ENCODE results near the gene ABCD3.

The ABCD3 gene

DNA sequence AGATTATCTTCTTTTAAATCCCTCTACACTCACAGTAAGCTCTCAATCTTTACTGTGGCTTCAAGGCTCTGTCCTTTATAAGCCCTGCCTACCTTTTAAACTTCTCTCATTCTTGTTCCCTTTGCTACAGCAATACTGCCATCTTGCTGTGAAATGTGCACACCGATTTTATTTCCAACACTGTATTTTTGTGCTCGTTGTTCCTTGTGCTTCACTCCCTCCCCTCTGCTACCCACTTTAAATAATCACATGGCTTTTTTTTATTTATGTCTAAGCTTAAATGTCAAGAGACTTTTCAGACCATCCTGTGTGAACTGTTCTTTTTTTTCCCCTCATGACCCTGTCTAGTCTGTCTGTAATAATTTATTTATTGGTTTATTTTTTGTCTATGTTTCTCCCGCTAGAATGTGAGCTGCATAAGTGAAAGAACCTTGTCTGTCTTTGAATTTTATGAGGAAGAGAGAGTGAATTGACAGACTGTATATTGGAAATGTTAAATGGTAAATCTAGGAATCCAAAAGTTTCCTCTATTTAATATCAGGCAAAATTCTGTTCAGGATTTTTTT, 45.7 kb downstream of the ABCD3 start:
- no peak for DNase-seq

DNA sequence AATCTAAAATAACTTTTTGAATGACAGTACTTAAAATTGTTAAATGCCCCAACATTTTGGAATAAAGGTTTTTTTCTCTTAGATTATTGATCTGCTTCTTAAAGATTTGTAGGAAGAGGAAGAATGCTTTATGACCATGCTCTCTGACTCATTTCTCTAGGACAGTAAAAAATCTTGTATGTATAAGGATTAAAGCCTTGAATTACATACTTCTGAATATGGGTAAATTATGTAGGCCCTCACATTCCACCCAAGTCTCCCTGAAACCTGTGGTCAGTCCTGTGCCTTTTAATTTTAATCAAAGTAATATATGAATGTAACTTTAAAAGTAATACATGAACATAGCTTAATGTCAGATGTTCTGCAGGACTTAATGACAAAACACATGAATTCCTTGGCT, 50.5 kb downstream of the ABCD3 start:
- no peak for DNase-seq

DNA sequence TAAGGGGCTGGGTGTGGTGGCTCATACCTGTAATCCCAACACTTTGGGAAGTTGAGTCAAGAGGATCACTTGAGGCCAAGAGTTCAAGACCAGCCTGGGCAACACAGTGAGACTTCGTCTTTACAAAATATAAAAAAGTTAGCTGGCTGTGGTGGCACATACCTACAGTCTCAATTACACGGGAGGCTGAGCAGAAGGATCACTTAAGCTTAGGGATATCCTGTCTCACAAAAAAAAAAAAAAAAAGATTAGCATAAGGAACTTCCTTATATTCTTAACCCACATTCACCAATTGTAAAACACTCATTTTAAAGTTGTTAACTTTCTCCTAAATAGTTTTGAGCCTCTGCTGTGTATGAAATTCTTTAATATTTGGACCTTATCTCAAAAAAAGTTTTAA, 53.1 kb downstream of the ABCD3 start:
- no peak for DNase-seq

DNA sequence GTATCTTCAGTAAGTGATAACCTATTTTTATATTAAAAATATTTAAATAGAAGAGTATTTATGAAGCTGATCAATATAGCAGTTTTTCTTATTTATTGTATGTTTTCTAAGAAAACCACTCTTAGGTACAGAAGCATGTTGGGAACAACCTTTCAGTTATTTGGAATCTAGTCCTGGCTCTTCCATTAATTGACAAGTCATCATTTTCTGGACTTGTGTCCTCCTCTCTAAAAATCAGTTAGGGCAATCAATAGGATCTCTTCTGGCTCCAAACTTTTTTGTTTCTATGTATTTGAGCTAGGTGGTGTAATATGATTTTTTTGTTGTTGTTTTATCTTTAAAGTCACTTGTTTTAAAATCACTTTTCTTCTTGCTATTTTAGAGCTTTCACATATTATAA, 57.0 kb downstream of the ABCD3 start:
- DNase-seq, result no peak

DNA sequence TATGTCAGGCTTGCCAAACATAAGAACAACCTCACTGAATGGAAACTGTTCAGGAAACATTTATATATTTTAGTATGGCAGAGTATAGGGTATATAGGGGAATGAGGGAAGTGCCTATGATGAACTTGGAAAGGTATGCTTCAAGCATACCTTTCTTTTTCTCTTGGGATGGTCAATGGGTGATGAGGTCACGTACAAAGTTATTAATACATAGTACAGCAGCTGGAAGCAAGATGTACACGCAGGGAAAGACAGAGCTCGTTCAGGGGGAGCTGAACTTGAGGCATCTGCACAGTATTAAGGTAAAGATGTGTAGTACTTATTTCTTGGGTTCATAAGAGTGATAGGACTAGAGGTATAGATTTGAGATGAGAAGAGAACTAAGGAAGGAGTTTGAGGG, 61.5 kb downstream of the ABCD3 start:
- no peak for DNase-seq

DNA sequence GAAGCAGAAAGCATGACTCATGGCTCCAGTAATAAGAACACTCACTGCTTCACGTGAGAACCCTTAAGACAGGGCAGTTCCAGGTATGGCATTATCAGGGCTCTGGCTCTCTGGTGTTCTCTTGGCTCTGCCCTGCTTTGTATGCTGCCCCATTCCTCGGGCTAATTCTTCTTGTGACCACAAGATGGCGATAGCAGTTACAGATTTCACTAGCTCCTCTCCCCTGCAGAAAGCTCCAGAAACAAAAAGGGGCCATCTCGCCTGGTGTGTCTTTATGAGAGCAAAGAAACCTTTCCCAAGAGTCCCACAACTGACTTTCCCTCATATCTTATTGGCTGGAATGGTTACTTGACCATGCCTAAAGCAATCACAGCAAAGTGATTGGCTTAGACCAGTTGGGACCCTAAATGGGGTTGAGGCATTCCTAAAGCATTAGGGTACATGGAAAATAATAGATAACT, 63.3 kb downstream of the ABCD3 start:
- DNase-seq, result peak; percentile 11

DNA sequence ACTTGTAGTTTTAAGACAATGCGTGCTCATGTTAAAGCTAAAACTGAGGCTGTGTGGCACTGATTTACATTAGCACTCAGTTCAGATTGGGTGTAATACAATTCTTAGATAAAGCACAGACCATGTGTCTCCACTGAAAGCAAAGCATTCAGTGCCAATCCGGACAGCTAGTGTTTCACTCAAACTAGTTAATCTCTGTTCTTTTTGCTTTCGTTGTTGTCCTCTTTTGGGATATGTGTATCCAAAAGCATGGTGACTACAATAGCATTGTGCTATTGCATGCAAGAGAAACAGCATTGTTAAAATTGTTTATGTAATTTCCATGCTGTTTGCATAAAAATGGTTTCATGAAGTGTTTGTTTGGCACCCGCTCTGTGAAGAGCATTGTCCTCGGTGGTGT, 68.8 kb downstream of the ABCD3 start:
- no peak for DNase-seq

DNA sequence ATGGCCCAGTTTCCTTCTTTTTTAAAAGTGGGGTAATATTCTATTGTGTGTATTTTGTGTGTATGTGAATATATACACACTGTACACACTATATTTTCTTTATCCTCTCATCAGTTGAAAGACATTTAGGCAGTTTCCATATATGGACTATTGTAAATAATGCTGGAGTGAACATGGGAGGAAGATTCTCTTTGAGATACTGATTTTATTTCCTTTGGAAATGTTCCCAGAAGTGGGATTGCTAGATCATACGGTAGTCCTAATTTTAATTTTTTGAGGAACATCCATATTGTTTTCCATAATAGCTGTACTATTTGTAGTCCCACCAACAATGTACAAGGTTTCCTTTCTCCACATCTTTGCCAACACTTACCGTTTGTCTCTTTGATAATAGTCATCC, 72.4 kb downstream of the ABCD3 start:
- DNase-seq, result no peak

DNA sequence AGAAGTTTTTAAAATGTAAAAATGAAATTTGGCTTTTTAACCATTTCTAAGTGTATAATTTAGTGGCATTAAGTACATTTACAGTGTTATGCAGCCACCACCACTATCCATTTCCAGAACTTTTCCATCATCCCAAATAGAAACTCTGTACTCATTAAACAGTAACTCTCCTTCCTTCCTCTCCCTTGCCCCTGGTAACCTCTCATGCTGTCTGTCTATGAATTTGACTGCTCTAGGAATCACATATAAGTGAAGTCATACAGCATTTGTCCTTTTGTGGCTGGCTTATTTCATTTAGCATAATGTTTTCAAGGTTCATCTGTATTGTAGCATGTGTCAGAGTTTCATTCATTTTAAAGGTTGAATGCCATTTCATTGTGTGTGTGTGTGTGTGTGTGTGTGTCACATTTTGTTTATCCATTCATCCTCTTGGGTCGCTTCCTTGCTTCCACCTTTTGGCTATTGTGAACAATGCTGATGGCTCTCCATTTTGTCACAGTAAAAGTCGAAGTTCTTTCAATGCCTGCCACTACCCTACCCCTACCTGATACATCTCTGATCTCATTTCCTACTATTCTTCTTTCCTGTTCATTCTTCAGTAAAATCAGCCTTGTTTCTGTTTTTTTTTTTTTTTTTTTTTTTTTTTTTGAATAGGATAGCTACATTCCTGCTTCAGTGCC, 78.0 kb downstream of the ABCD3 start:
- no peak for DNase-seq

DNA sequence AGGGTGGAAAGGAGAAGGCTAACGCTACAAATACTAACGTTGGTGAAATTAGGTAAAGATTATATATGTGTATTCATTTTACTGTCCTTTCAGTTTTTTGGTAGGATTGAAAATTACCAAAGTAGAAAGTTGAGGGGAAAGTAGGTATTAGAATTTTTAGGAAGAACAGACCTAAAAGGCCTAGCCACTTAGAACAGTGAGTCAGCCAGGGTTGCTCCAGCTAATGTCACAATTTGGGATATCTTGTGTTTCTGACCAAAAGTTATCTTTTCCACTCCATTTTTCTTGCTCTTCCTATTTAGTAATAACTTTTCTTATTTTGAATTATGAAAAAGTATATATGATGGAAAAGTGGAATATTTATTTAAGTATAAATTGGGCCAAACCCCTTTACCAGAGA, 83.2 kb downstream of the ABCD3 start:
- no peak for DNase-seq

DNA sequence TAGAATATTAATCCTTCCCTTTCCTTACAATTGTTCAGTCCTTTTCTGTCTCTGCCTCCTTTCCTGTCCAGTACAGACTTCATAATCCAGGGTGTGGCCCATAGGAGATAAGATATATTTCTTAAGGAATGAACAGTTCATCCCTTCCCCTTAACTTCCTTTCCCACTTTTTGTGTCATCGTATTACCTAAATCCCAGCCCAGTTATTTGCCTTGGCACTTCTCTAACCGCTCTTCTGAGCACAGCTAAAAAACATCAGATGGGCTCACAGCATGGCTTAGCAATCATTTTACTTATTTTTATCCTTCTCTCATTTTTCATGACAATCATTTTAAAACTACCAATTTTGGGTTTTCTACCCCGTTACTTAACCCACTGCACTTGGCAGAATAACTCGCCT, 83.7 kb downstream of the ABCD3 start:
- DNase-seq, result no peak

DNA sequence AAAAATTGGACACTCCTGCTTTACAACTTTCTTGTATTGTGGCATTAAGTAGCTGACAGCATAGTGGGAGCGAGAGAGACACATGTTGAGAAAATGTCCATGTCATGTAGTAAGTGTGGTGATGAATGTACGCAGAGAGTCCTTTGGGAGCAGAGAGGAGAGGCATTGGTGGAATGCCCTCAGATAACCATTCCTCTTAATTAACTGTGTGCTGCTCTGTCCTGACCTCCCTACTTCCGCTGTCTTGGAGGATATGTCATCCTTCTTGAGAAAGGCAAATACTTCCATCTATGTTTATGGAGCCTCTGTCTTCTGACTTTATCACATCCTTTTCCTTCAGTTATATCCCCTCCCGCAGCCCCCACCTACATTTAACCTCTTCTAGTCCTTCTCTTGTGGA, 85.0 kb downstream of the ABCD3 start:
- DNase-seq, result no peak

DNA sequence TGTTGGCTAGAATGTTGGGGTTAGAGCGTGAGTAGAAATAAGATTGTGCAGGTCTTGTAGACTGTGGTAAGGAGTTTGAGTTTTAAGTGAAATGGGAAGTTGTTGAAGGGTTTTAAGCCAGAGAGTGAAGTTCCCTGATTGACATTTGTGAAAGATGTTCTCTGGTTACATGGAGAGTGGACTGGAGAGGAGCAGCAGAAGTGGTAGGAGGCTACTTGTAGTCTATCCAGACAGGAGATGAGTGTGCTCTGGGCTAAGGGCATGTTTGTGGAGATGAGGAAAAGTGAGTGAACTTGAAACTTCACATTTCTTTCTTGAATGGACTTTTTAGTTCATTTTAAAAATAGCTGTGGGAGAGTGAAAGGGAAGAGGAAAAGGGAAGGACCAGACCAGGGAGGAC, 86.4 kb downstream of the ABCD3 start:
- DNase-seq, result no peak

DNA sequence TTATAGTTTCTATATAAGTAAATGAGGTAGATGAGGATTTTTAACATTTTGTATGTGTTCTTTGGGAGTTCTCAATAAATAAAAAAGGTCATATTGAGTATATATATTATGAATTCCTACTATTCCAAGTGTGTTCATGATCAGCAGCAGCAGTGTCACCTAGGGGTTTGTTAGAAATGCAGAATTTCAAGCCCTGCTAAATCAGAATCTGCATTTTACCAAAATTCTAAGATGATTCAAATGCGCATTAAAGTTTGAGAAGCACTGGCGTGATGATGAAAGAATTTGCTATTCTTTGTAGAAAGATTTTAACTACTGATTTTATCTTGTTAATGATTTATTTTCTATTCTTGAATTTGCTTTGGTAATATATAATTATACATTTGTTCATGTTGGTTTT, 94.6 kb downstream of the ABCD3 start:
- DNase-seq, result no peak

DNA sequence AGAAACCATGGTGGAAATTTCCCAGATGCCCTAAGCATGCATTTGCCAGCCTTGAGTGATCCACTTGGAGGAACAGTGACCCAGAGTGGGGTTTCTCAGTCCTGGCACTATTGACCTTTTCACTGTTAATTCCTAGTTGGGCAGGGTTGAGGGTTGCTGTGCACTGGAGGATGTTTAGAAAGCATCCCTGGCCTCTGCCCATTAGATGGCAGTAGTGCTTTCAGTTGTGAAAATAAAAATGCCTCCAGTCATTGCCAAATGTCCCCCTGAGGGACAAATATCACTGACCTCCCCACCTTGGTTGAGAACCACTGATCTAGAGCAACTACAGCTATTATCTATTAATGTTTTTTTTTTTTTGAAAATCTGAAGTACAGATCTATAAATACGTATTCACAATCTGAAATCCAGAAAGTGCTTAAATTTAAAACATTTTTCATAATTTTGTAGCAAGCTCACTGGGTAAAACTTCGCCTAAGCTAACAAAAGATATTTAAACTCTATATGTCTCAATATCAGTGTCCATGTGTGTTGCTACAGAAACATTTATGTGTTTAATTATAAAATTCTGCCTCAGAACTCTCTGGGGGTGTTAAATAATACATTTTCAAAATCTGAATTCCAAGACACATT, 96.0 kb downstream of the ABCD3 start:
- no peak for DNase-seq

DNA sequence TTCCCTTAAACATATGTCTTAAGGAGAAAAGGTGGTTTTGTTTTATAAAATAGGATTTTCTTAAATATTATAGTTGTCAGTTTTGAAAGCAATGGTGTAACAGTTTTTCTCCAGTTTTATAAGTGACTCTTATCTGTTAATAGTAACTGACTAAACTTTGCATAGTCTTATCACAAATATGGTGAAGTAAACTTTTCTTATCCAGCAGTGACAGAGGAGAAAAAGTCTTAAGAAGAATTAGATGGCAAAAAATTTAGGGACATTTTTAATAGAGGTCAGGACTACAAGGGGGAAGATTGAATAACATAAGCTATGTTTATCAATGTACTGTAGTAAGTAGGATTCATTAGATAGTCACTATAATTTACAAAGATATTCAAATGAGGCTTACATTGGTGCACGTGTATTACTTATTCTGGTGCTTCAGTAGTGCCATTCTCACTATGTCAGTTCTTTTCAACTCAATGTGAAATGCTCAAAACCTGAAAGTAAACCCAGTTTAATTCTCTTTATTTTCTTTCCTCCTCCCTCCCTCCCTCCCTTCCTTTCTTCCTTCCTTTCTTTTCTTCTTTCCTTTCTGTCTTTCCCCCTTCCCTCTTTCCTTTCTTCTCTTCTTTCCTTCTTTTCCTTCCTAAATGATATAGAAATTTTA, 97.2 kb downstream of the ABCD3 start:
- DNase-seq, result no peak

DNA sequence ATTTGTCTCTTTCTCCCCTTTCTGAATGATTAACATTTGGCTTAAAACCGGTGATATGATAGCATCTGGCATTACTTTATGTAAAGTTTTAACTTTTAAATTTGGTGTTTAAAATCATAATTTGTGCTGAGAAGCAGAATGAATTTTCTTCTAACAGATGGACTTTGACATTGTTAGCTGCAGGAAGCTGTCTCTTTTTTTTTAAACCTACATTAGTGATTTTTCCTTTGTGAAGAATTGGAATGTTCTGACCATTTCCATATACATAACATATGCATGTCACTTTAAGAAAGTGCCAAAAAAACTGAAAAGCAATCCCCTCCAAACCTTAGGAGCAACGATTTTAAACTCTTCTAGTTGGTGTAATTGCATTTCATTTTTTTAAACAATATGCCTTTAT, 101.2 kb downstream of the ABCD3 start:
- no peak for DNase-seq

DNA sequence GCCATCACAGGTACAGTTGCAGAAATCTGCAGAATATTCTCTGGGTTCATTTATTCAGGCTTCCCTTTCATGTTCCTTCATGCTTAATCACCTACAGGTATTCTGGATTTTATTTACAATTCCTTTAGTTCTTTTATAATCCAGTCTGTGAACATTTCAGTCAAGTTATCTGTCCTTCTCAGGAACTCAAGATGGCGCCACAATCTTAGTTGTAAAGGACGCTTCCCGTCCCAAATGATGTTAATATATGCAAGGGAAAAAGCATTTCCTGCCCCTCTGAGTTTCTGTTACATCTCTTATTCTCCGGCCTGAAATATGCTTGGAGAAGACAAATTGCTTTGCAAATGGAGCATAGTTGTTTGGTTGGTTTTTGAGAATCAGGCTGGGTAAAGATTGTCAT, 104.1 kb downstream of the ABCD3 start:
- DNase-seq, result no peak

DNA sequence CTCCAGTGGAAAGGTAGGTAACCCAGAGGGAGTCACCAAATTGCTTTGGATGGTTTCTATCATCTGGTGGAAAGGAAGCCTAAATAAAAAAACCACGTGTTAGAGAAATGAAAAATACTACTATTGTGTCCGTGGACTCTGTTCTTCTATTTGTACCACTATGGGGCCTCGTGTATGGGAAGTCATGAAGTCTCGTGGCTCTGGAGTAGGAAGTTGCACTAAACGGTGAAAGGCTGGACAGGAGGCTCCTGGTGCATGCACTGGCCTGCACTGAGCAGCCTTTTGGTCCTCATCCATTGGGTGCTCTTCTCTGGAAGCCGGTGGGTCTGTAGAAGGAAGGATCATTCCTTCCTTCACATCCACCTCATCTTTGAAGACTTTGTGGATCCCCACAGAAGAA, 106.3 kb downstream of the ABCD3 start:
- no peak for DNase-seq

DNA sequence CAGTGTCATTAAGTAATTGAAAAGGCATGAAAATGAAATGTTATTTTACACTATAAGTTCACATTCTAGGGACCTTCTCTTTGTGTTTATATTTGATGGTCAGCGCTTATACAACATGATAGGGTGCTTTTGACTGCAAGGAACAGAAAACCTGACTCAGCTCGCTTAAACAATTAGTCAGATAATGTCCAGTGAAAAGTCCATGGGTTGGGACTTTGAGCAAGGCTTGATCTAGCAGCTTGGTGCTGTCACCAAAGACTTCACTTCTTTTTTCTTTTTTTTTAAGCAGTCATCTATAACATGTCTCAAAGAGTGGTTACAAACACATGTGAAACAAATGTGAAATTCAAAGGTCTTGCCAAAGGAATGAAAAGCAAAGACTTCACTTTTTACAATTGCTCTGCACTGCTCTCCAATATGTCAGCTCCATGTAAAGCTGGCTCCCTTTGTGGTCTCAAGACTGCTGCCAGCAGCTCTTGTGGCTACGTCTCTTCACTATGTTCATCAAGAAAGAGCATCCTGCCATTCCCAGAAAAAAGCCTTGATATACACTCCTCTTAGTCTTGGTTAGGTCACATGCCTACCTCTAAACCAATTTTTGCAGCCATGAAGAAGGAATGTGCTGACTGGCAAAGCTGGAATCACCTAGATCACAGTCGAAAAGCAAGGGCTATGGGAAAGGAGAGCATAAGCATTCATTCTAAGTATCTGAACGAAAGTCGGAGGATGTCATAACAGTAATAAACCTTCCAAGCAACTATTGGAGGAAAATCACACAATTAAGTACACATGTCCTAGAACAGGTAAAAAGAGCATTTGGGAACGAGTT, 108.2 kb downstream of the ABCD3 start:
- DNase-seq, result no peak

DNA sequence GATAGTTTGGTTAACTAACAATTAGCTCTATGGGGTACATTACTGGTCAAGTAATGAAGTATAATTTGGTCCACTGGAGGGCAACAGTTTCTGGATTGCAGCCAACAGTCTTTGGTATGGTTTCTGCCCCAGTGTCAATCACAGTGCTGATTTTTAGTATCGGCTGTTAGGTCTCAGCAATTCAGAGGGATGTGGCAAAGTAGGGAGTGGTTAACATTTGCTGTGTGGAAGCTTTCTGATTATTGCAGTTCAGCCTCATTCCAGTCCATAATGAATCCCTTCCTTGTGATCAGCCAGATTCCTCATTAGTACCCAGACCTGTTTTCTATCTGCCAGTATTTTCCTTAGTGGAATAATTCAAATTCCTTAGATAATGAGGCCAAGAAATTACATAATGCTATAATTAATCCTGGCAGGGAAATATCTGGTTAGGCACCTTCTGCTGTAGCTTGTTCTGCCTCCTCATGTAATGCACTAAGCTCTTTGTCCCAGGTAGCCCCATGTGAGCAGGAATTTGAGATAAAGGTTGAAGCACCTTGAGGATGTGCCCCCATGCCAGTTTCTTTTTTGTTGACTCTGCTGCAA, 109.3 kb downstream of the ABCD3 start:
- DNase-seq, result no peak

DNA sequence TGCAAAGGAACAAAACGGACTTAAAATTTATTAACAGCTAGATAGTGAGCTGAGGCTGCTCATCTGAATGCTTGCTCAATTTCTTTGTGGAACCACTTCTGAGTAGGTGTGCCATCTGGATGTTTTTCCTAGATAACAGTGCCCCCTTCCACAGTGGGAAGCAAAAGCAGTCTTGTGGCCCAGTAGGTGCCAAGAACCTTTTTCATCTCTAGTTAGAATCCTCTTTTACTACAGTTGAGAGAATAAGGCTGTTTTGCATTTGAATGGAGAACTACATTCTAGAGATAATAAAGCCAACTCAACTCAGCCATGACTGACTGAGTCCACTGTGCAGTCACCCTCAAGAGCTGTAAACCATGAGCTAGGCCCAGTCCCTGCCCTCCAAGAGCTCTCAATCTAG, 110.1 kb downstream of the ABCD3 start:
- no peak for DNase-seq

DNA sequence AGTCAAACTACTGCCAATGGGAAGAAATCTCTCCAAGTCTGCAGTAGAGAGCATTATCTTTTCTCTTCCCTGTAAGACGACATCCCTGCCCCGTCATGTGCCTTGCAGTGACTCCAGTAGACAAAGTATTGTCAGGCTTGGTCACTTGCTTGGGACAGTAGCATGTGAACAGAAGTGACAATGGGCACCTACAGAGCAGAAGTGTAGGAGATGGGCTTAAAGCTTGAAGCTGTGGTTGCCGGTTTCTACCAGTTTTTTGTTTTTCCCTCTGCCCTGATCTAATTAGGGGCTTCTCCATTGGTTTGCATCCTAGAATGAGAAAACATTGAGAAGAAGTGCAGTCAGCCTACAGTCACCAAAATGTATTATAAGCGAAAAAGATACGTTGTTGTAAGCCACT, 110.6 kb downstream of the ABCD3 start:
- no peak for DNase-seq

All from activated naive CD4-positive, alpha-beta T cell treated with anti-CD3 and anti-CD28 coated beads, Interleukin-2, amount 50 U/mL, for 16 hours (primary cell).